ENCODE results near the gene ULK2. TPM values are rescaled to one million over a fixed set of nuclear protein-coding genes. Genes with fewer than 3 reads are reported as not detected.

The ULK2 gene
- total RNA-seq, 1 donor: 21.0 TPM

DNA sequence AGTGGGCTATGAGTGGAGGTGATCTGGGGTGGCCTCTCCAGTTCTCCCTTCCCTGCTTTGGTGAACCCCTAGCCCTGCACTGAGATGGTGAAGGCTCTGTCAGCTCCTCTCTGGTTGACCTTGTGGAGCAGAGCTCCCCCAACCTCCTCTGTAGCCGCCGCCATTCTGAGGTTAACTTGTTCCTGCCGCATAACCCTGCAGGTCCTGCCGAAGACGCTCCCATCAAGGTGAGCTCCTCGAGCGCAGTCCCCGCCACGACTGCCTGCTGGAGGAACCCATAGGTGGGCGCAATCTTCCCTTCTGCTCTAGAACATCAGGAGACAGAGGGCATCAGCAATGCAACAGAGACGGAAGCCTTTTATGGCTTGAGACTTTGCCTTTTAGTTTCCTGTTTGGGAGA is 136.1 kb downstream of the ULK2 start:
- DNase-seq (ENCODE audit: low read depth in 2 of 3, low spot score in 2 of 3): no peak

- no peak for DNase-seq (ENCODE audit: low read depth in 2 of 3, low spot score in 2 of 3)
Observed at GRCh38 chr17:19730843-19731242, 136.9 kb downstream of the ULK2 start.

DNA sequence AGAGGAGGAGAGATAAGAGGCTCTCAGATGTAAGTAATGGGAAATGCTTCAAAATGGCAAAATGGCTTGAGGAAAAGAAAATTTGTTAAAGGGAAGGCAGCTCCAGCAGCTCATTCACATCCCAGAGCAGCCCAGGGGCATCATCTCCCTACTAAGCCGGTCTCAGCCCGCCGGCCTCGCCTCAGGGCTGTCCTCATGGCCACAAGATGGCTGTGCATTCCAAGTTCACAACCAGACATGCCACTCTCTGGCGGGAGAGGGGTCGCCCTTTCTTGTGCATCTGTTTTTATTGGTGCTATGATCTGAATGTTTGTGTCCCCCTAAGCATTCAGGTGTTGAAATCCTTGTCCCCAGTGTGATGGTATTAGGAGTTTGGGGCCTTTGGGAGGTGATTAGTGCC is 137.8 kb downstream of the ULK2 start:
- DNase-seq (ENCODE audit: low read depth in 2 of 3, low spot score in 2 of 3): no peak

DNA sequence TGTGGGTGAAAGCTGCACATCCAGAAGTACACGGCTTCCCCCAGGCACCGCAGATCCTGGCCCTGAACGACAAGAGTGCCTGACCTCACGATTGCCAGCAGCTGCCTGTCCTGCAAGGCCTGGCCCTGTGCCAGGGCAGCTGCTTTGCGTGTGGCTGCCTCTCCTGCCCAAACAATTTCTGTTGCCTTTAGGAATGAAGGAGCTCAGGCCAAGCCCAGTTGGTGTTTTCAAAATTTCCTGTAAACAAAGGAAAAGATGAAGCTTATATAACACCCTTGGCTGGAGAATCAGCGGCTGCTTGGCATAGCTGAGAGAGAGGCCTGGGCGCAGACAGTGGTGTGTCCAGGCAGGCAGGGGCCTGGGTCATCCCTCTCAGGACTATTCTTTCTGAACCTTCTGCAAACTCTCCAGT is 139.6 kb downstream of the ULK2 start:
- peak in 2 of 3 donors; percentile 32 to 61 for DNase-seq (ENCODE audit: low read depth in 2 of 3, low spot score in 2 of 3)

- no peak for DNase-seq (ENCODE audit: low read depth in 2 of 3, low spot score in 2 of 3)
Observed at GRCh38 chr17:19727501-19728078, 140.1 kb downstream of the ULK2 start.

DNA sequence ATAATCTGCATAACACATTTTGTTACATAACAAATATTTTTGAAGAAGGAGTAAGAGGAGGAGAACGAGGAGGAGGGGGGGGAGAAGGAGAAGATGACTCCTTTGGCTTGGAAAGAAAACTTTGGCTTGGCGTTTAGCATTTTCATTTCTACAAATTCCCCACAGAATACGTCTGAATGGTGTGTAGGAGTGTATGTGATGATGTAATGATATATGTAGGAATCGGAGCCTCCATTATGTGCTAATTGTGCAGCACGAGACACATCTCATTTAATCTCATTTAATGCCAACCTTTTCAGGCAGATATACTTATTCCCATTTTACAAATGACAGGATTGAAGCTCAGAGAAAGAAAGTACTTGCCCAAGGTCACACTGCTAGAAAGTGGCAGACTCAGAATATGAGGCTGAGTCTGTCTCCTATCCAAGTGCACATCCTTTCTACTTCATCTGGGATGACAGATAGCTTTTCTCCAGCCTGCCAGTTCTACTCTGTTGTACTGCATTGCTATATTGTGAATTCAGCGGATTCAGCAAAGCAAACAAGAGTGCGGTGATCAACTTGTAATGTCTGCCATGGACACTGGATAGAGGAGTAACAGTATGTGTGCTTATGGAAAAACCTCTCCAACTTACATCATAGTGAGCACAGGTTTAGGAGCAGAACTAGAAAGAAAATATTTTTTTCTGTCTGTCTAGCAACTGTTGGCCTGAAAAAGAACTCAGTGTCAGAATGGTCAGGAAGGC is 140.9 kb downstream of the ULK2 start:
- DNase-seq (ENCODE audit: low read depth in 2 of 3, low spot score in 2 of 3): no peak

GRCh38 chr17:19725486-19725885 is 142.2 kb downstream of the ULK2 start:
- DNase-seq (ENCODE audit: low read depth in 2 of 3, low spot score in 2 of 3): no peak

- peak in 2 of 3 donors; percentile 80 to 81 for DNase-seq (ENCODE audit: low read depth in 2 of 3, low spot score in 2 of 3)
Observed at GRCh38 chr17:19724501-19725420, 143.0 kb downstream of the ULK2 start.

GRCh38 chr17:19723964-19724363 is 143.8 kb downstream of the ULK2 start:
- no peak for DNase-seq (ENCODE audit: low read depth in 2 of 3, low spot score in 2 of 3)

Small RNAs within 50 kb of the gene (small RNA-seq; reads per million reads assigned to genes)
- not detected for gene AC015726.2

Other genes with a start within 250 kb of the ULK2 start
- 48.7 TPM for gene ALDH3A2, start 219.2 kb downstream of the ULK2 start, total RNA-seq
- not detected for gene SLC47A2, start 151.4 kb downstream of the ULK2 start, total RNA-seq
- gene ALDH3A1, start 119.6 kb downstream of the ULK2 start, total RNA-seq: 0.81 TPM
- gene AKAP10, start 109.9 kb upstream of the ULK2 start, total RNA-seq: 14.0 TPM
- gene SPECC1, start 141.4 kb upstream of the ULK2 start, total RNA-seq: 39.9 TPM

Measured in hematopoietic multipotent progenitor cell (in vitro differentiated cells).